Caco-2 (cell line): ENCODE data around the gene CCDC73. TPM values are rescaled to one million over a fixed set of nuclear protein-coding genes. Genes with fewer than 3 reads are reported as not detected.
"Not testable (repeated sequence)": the region's sequence is repeated elsewhere in the genome, so short reads cannot be mapped to it uniquely, and the experiment has no call there.

Source experiments
- BruUV-seq: library from RNA; stranded (reverse); fragments of 400-500 nt; replicated peaks from 2 replicates; lab custom pipeline; 2021; lab: Mats Ljungman, UMichigan
- CTCF ChIA-PET: fragments of 300-600 bp; sonication (Branson Sonifier 250); formaldehyde crosslinking; loops from one replicate; lab custom pipeline; 2022; ENCODE audit warnings: antibody characterized with exemption; lab: Charles Lee
- POLR2A ChIA-PET: fragments of 300-600 bp; sonication (Branson Sonifier 250); formaldehyde crosslinking; loops from one replicate; lab custom pipeline; 2022; ENCODE audit warnings: antibody characterized with exemption; lab: Charles Lee
- DNase-seq, 2 experiments: peaks; one replicate each; pipeline versions ENCODE4 v3.0.0 to v3.0.0-alpha.2; 2020 to 2022
- H3K27me3 ChIP-seq: replicated peaks from 2 replicates; pipeline ENCODE4 v1.6.0; 2011; ENCODE audit warnings: low read length; ENCODE audit not compliant: control insufficient read depth, insufficient read depth
- H3K36me3 ChIP-seq: 2 replicates; pipeline ENCODE4 v1.5.1; 2011; ENCODE audit warnings: low read length; ENCODE audit not compliant: control insufficient read depth, insufficient read depth
- H3K4me1 ChIP-seq: fragments of 250-450 bp; sonication (Bioruptor Pico); 2 replicates; pipeline ENCODE4 v1.5.1; 2020; ENCODE audit warnings: mild to moderate bottlenecking
- H3K4me3 ChIP-seq: 2 replicates; pipeline ENCODE4 v1.5.1; 2011; ENCODE audit warnings: low read depth, mild to moderate bottlenecking, control low read depth, low read length
- H3K9me3 ChIP-seq: fragments of 250-450 bp; sonication (Bioruptor Pico); 2 replicates; pipeline ENCODE4 v1.5.1; 2020; ENCODE audit warnings: mild to moderate bottlenecking, moderate library complexity
- H3K27ac Mint-ChIP-seq: one replicate; pipeline ENCODE4 v1.8.0; 2022; ENCODE audit warnings: mixed read lengths; ENCODE audit not compliant: unreplicated experiment
- H3K27me3 Mint-ChIP-seq: one replicate; pipeline ENCODE4 v1.8.0; 2022; ENCODE audit warnings: mixed read lengths; ENCODE audit not compliant: insufficient read depth, unreplicated experiment
- H3K36me3 Mint-ChIP-seq: one replicate; pipeline ENCODE4 v1.8.0; 2022; ENCODE audit warnings: mild to moderate bottlenecking, mixed read lengths; ENCODE audit not compliant: insufficient read depth, unreplicated experiment
- H3K4me1 Mint-ChIP-seq: one replicate; pipeline ENCODE4 v1.8.0; 2022; ENCODE audit warnings: low read depth, mixed read lengths; ENCODE audit not compliant: unreplicated experiment
- H3K4me3 Mint-ChIP-seq: one replicate; pipeline ENCODE4 v1.8.0; 2022; ENCODE audit warnings: mild to moderate bottlenecking, moderate library complexity, mixed read lengths; ENCODE audit not compliant: unreplicated experiment
- H3K9me3 Mint-ChIP-seq: one replicate; pipeline ENCODE4 v1.8.0; 2022; ENCODE audit warnings: mixed read lengths; ENCODE audit not compliant: unreplicated experiment
- CTCF ChIP-seq, 2 experiments: fragments of 200-600 bp in 1 of 2; IDR thresholded peaks; 1 replicate in 1 of 2; 2 replicates in 1 of 2; pipeline versions ENCODE4 v1.5.1 to v1.8.0; 2011 to 2022; ENCODE audit warnings: antibody characterized with exemption in 1 of 2, control low read depth in 1 of 2, inconsistent platforms in 1 of 2, low read depth in 1 of 2, low read length in 1 of 2, mild to moderate bottlenecking in 1 of 2, moderate library complexity in 1 of 2; ENCODE audit not compliant: insufficient read depth in 1 of 2, severe bottlenecking in 1 of 2, unreplicated experiment in 1 of 2
- intact Hi-C: fragments of 100-400 bp; cut with micrococcal nuclease; formaldehyde crosslinking; loops from one replicate; pipeline ENCODE4 v1.10.0; 2022; ENCODE audit not compliant: unreplicated experiment
- total RNA-seq: library from RNA; stranded (reverse); gene quantifications from 2 replicates; pipeline ENCODE4 v1.2.3, GENCODE V29; 2022

Gene CCDC73
- total RNA-seq, 1 experiment from 2014 or later = not detected

DNA sequence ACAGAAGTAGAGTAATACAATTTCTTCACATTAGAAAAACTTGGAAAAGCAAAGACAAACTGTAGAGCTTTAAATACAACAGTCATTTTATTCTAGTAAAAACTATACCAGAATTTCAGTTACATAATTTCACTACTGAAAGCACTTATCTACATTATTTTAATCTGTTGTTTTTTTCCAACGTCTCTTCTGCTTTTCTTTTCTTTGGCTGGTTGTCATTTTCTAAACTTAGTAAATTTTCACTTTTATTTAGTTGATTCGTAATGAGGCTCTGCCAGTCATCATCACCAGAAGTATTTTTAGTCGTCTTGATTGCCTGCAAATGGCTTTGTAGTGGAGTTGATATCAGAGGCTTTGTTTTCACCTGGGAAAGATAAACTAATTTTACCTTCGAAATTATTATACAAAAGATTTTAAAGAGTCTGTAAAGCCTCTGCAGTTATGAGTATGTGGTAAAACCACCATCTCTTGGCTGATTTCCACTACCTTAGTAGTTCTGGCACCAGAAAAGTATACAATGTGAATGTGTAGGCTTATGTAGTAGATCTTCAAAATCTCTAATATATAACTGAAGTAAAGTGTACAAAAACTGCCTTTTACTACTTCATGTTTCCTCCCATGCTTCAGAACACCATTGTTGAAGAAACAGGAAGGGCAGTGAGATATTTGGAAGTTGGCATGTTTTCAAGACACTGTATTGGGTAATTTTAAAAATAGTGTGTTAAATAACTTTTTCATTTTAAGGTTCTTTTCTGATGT is 191.6 kb downstream of the CCDC73 start:
- ChIA-PET POLR2A (no interaction called here), CTCF (no interaction called here)
- Mint-ChIP-seq H3K27me3 (no peaks in the 10 kb centered on the region), H3K4me3 (no peak overlapping the region), H3K4me1 (no peaks in the 10 kb centered on the region), H3K27ac (no peak overlapping the region), H3K36me3 (peaks cover 78% of the 10 kb centered on the region), H3K9me3 (peaks cover 7% of the 10 kb centered on the region)
- Histone ChIP-seq H3K36me3 (peaks cover 1% of the 10 kb centered on the region; the same call in 1 of the 2 replicates), H3K4me1 (no peaks in the 10 kb centered on the region), H3K4me3 (no peak overlapping the region), H3K9me3 (peaks cover 1% of the 10 kb centered on the region), H3K27me3 (no peaks in the 10 kb centered on the region)
- no TSS peak for BruUV-seq
- intact Hi-C loops = no loop called here
- DNase-seq = no peak
- TF ChIP-seq CTCF (IDR thresholded peaks at IDR 0.05; ENCODE audit: insufficient read depth in 1 of 2, low read depth in 1 of 2, low read length in 1 of 2, severe bottlenecking in 1 of 2, unreplicated experiment in 1 of 2) = no peak

- no peak for DNase-seq
- Mint-ChIP-seq H3K27ac (no peak overlapping the region), H3K9me3 (no peaks in the 10 kb centered on the region), H3K27me3 (no peaks in the 10 kb centered on the region), H3K4me3 (no peak overlapping the region), H3K36me3 (peaks cover 80% of the 10 kb centered on the region), H3K4me1 (no peaks in the 10 kb centered on the region)
- Histone ChIP-seq H3K36me3 (peaks cover 1% of the 10 kb centered on the region; the same call in 1 of the 2 replicates), H3K27me3 (no peaks in the 10 kb centered on the region), H3K4me1 (no peaks in the 10 kb centered on the region), H3K9me3 (no peaks in the 10 kb centered on the region), H3K4me3 (no peak overlapping the region)
- no peak for TF ChIP-seq CTCF (IDR thresholded peaks at IDR 0.05; ENCODE audit: insufficient read depth in 1 of 2, low read depth in 1 of 2, low read length in 1 of 2, severe bottlenecking in 1 of 2, unreplicated experiment in 1 of 2)
- POLR2A ChIA-PET = no interaction called here
- CTCF ChIA-PET = no interaction called here
- intact Hi-C loops = no loop called here
- BruUV-seq = no TSS peak
These were observed 196.5 kb downstream of the CCDC73 start for GRCh38 chr11:32597921-32598320.

DNA sequence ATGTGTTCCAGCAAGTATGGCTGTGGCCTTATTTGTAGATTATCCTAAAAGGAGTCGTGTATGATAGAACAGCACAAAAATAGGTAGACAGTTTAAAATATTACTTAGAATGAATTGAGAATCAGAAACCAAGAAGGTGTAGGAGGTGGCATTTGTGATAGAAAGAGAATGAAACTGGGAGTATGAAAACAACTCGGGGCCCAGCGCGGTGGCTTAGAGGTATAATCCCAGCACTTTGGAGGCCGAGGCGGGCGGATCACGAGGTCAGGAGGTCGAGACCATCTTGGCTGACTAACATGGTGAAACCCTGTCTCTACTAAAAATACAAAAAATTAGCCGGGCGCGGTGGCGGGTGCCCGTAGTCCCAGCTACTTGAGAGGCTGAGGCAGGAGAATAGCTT is 198.3 kb downstream of the CCDC73 start:
- H3K36me3 ChIP-seq, DNase-seq, H3K4me1 ChIP-seq, H3K9me3 ChIP-seq, CTCF ChIA-PET, H3K4me3 ChIP-seq, H3K27me3 ChIP-seq, intact Hi-C loops, H3K27me3 Mint-ChIP-seq, POLR2A ChIA-PET, BruUV-seq, H3K4me3 Mint-ChIP-seq, H3K4me1 Mint-ChIP-seq, H3K27ac Mint-ChIP-seq, H3K9me3 Mint-ChIP-seq: not testable (repeated sequence)
- H3K36me3 Mint-ChIP-seq = peaks cover 80% of the 10 kb centered on the region
